Activated CD4-positive, alpha-beta T cell treated with anti-CD3 and anti-CD28 coated beads, Interleukin-2, Interleukin-4, amounts not matched to agents 100 ng/mL and 50 ng/mL, durations not matched to agents 16 hours and 8 hours (primary cell): ENCODE data around the gene PLLP.

Experiments used
- DNase-seq: peaks from one replicate; pipeline ENCODE4 v3.0.0-alpha.2; 2020; ENCODE audit warnings: low spot score

Gene PLLP

GRCh38 chr16:57256601-57257395 is 27.7 kb downstream of the PLLP start:
- no peak for DNase-seq

- DNase-seq, result no peak
These were observed 28.6 kb downstream of the PLLP start for GRCh38 chr16:57255686-57256415.

- DNase-seq, result no peak
These were observed 31.0 kb downstream of the PLLP start for GRCh38 chr16:57253466-57253865.

- DNase-seq, result no peak
These were observed 32.2 kb downstream of the PLLP start for GRCh38 chr16:57252148-57252721.

- no peak for DNase-seq
These were observed 33.1 kb downstream of the PLLP start for GRCh38 chr16:57251352-57251751.

- DNase-seq, result no peak
These were observed 38.9 kb downstream of the PLLP start for GRCh38 chr16:57245472-57246113.

- peak; percentile 97 for DNase-seq
These were observed 39.6 kb downstream of the PLLP start, which contains the start of gene ARL2BP for GRCh38 chr16:57244767-57245471. Gene ARL2BP, plus strand, starts transcription at chr16:57245259. Its CDS starts 109 bp downstream, at chr16:57245368.

- DNase-seq, result no peak
These were observed 40.1 kb downstream of the PLLP start for GRCh38 chr16:57244463-57244766.

- no peak for DNase-seq
These were observed 41.8 kb downstream of the PLLP start for GRCh38 chr16:57242650-57243049.

GRCh38 chr16:57240851-57241250 is 43.6 kb downstream of the PLLP start:
- DNase-seq, result no peak

- peak; percentile 22 for DNase-seq
These were observed 45.4 kb downstream of the PLLP start for GRCh38 chr16:57239107-57239506.

- DNase-seq, result no peak
These were observed 45.8 kb downstream of the PLLP start for GRCh38 chr16:57238682-57239081.

- DNase-seq, result no peak
These were observed 48.5 kb downstream of the PLLP start for GRCh38 chr16:57236022-57236350.

GRCh38 chr16:57235128-57236021 is 49.1 kb downstream of the PLLP start:
- peak; percentile 64 for DNase-seq

GRCh38 chr16:57234707-57235092 is 49.8 kb downstream of the PLLP start:
- DNase-seq, result no peak

- DNase-seq, result no peak
These were observed 50.3 kb downstream of the PLLP start for GRCh38 chr16:57233944-57234706.

GRCh38 chr16:57231821-57232350 is 52.6 kb downstream of the PLLP start:
- no peak for DNase-seq

- DNase-seq, result no peak
These were observed 55.4 kb downstream of the PLLP start for GRCh38 chr16:57229079-57229478.

- no peak for DNase-seq
These were observed 57.5 kb downstream of the PLLP start for GRCh38 chr16:57226701-57227621.
